ENCODE measurements around the gene ERVFRD-1. TPM values are rescaled to one million over a fixed set of nuclear protein-coding genes. Genes with fewer than 3 reads are reported as not detected.

ERVFRD-1 gene
- total and polyA plus RNA-seq, 2 of the 13 experiments (the other 11 are each of a cell fraction or from before 2014, with no cell fraction given): not detected

GRCh38 chr6:11093376-11093625, 18.2 kb downstream of the ERVFRD-1 start (continued):
- peak; percentile 93 for TF ChIP-seq SNAPC4 (CRISPR knock-in tag; IDR thresholded peaks at IDR 0.05)
- no peak for TF ChIP-seq KMT2B (CRISPR knock-in tag; IDR thresholded peaks at IDR 0.05)
- TF ChIP-seq ZNF572 (CRISPR knock-in tag; IDR thresholded peaks at IDR 0.05): 0 out of 2 replicates have a peak, but pooled peaks have one; percentile 38
- no peak for TF ChIP-seq GTF2F1 (IDR thresholded peaks at IDR 0.05; ENCODE audit: low read length)
- TF ChIP-seq ZNF34 (CRISPR knock-in tag; IDR thresholded peaks at IDR 0.05; ENCODE audit: borderline replicate concordance): no peak
- TF ChIP-seq, protein P1, sequence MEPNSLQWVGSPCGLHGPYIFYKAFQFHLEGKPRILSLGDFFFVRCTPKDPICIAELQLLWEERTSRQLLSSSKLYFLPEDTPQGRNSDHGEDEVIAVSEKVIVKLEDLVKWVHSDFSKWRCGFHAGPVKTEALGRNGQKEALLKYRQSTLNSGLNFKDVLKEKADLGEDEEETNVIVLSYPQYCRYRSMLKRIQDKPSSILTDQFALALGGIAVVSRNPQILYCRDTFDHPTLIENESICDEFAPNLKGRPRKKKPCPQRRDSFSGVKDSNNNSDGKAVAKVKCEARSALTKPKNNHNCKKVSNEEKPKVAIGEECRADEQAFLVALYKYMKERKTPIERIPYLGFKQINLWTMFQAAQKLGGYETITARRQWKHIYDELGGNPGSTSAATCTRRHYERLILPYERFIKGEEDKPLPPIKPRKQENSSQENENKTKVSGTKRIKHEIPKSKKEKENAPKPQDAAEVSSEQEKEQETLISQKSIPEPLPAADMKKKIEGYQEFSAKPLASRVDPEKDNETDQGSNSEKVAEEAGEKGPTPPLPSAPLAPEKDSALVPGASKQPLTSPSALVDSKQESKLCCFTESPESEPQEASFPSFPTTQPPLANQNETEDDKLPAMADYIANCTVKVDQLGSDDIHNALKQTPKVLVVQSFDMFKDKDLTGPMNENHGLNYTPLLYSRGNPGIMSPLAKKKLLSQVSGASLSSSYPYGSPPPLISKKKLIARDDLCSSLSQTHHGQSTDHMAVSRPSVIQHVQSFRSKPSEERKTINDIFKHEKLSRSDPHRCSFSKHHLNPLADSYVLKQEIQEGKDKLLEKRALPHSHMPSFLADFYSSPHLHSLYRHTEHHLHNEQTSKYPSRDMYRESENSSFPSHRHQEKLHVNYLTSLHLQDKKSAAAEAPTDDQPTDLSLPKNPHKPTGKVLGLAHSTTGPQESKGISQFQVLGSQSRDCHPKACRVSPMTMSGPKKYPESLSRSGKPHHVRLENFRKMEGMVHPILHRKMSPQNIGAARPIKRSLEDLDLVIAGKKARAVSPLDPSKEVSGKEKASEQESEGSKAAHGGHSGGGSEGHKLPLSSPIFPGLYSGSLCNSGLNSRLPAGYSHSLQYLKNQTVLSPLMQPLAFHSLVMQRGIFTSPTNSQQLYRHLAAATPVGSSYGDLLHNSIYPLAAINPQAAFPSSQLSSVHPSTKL (CRISPR knock-in tag; IDR thresholded peaks at IDR 0.05): no peak
- no peak for TF ChIP-seq SALL2 (CRISPR knock-in tag; IDR thresholded peaks at IDR 0.05)
- TF ChIP-seq SP140L (CRISPR knock-in tag; IDR thresholded peaks at IDR 0.05; ENCODE audit: borderline replicate concordance): no peak; the same call in 1 of the 2 replicates
- TF ChIP-seq SIX4 (CRISPR knock-in tag; IDR thresholded peaks at IDR 0.05): no peak
- no peak for TF ChIP-seq ZNF326 (CRISPR knock-in tag; IDR thresholded peaks at IDR 0.05; ENCODE audit: borderline replicate concordance)
- no peak for TF ChIP-seq ZNF672 (CRISPR knock-in tag; IDR thresholded peaks at IDR 0.05)
- no peak for TF ChIP-seq REPIN1 (CRISPR knock-in tag; IDR thresholded peaks at IDR 0.05; ENCODE audit: borderline replicate concordance, low read depth)
- TF ChIP-seq PRDM10 (CRISPR knock-in tag; IDR thresholded peaks at IDR 0.05; ENCODE audit: low read depth): no peak
- no peak; the same call in 1 of the 2 replicates for TF ChIP-seq ARNT2 (CRISPR knock-in tag; IDR thresholded peaks at IDR 0.05; ENCODE audit: low read depth)
- TF ChIP-seq ZNF44 (CRISPR knock-in tag; IDR thresholded peaks at IDR 0.05): no peak
- TF ChIP-seq RNF2 (conservative IDR thresholded peaks at IDR 0.05; ENCODE audit: low read depth): no peak
- TF ChIP-seq FOXA1 (IDR thresholded peaks at IDR 0.05): no peak
- TF ChIP-seq FOXA1 (CRISPR knock-in tag; IDR thresholded peaks at IDR 0.05): no peak
- TF ChIP-seq ZFP36 (IDR thresholded peaks at IDR 0.05; ENCODE audit: borderline replicate concordance, low read depth, low read length, partially characterized antibody): no peak
- no peak for TF ChIP-seq IKZF4 (CRISPR knock-in tag; IDR thresholded peaks at IDR 0.05; ENCODE audit: borderline replicate concordance, low read depth, not compliant biosample characterization)
- TF ChIP-seq ARNT (IDR thresholded peaks at IDR 0.05): no peak

All from HepG2 (cell line).